Fibroblast of lung (primary cell): ENCODE results near the gene FGF2. TPM values are rescaled to one million over a fixed set of nuclear protein-coding genes. Genes with fewer than 3 reads are reported as not detected.
A peak's percentile ranks its signal among the peaks of the same experiment; 100 is the strongest.

ENCODE experiments used
- DNase-seq, 2 donors: peaks; one replicate each; pipeline versions ENCODE4 v3.0.0 to v3.0.0-alpha.2; 2010; ENCODE audit warnings: low read depth in 2 of 2
- H2AFZ ChIP-seq: 2 replicates; pipeline ENCODE4 v1.5.1; 2012; ENCODE audit warnings: low read length, control low read depth, inconsistent platforms
- H3K27ac ChIP-seq: 2 replicates; pipeline ENCODE4 v1.5.1; 2011; ENCODE audit warnings: low read length, control low read depth; ENCODE audit not compliant: insufficient read depth
- H3K27me3 ChIP-seq: 2 replicates; pipeline ENCODE4 v1.5.1; 2011; ENCODE audit warnings: mild to moderate bottlenecking, low read length; ENCODE audit not compliant: control insufficient read depth, insufficient read depth
- H3K36me3 ChIP-seq: 2 replicates; pipeline ENCODE4 v1.5.1; 2011; ENCODE audit warnings: low read length; ENCODE audit not compliant: control insufficient read depth, insufficient read depth
- H3K4me1 ChIP-seq: 2 replicates; pipeline ENCODE4 v1.5.1; 2011; ENCODE audit warnings: low read length; ENCODE audit not compliant: control insufficient read depth, insufficient read depth; ENCODE audit errors: extremely low read depth
- H3K4me2 ChIP-seq: 2 replicates; pipeline ENCODE4 v1.5.1; 2011; ENCODE audit warnings: low read length, control low read depth; ENCODE audit not compliant: insufficient read depth; ENCODE audit errors: extremely low read depth
- H3K4me3 ChIP-seq, 4 experiments: fragments of 200-600 bp in 1 of 4; sonication (generic) in 1 of 4; replicated peaks in 1 of 4; 2 replicates each; pipeline ENCODE4 v1.5.1; 2011 to 2016; ENCODE audit warnings: low read length in 4 of 4, low read depth in 3 of 4, mild to moderate bottlenecking in 3 of 4, control low read depth in 2 of 4, inconsistent platforms in 1 of 4, mixed read lengths in 1 of 4; ENCODE audit not compliant: insufficient read depth in 1 of 4; ENCODE audit errors: control extremely low read depth in 1 of 4
- H3K79me2 ChIP-seq: 2 replicates; pipeline ENCODE4 v1.5.1; 2012; ENCODE audit warnings: mild to moderate bottlenecking, low read length, inconsistent platforms; ENCODE audit not compliant: control insufficient read depth, insufficient read depth
- H3K9ac ChIP-seq: 2 replicates; pipeline ENCODE4 v1.5.1; 2011; ENCODE audit warnings: mild to moderate bottlenecking, low read length, control low read depth; ENCODE audit not compliant: insufficient read depth
- H3K9me3 ChIP-seq: 2 replicates; pipeline ENCODE4 v1.5.1; 2012; ENCODE audit warnings: low read depth, low read length; ENCODE audit not compliant: control insufficient read depth, insufficient read depth
- H4K20me1 ChIP-seq: 2 replicates; pipeline ENCODE4 v1.5.1; 2011; ENCODE audit warnings: low read length; ENCODE audit not compliant: control insufficient read depth, insufficient read depth; ENCODE audit errors: extremely low read depth
- EZH2 ChIP-seq: IDR thresholded peaks from 2 replicates; pipeline ENCODE4 v1.5.1; 2012; ENCODE audit warnings: low read length, control low read depth, mild to moderate bottlenecking; ENCODE audit errors: missing control alignments
- polyA plus RNA-seq, 2 donors: library from polyadenylated mRNA; depleted of rRNA in 1 of 2; stranded (reverse) in 1 of 2; unstranded in 1 of 2; fragments of >200 nt; gene quantifications; 2 replicates each; pipeline ENCODE4 v1.2.1, GENCODE V29; 2011 to 2012; ENCODE audit warnings: missing spikeins in 1 of 2
- total RNA-seq: library from RNA; depleted of rRNA; stranded (reverse); fragments of >200 nt; gene quantifications from 2 replicates; pipeline ENCODE4 v1.2.1, GENCODE V29; 2014
- TF ChIP-seq, protein P1 (sequence below), 2 donors: IDR thresholded peaks in 1 of 2; conservative IDR thresholded peaks in 1 of 2; 1 replicate in 1 of 2; 2 replicates in 1 of 2; pipeline ENCODE4 v1.5.1; 2011 to 2012; ENCODE audit warnings: low read length in 2 of 2, control low read depth in 1 of 2, inconsistent platforms in 1 of 2, low read depth in 1 of 2, mild to moderate bottlenecking in 1 of 2

FGF2 gene
- total and polyA plus RNA-seq, 2 donors (not counting 1 experiment from before 2014, with no cell fraction given), result 38.5 to 98.3 TPM

DNA sequence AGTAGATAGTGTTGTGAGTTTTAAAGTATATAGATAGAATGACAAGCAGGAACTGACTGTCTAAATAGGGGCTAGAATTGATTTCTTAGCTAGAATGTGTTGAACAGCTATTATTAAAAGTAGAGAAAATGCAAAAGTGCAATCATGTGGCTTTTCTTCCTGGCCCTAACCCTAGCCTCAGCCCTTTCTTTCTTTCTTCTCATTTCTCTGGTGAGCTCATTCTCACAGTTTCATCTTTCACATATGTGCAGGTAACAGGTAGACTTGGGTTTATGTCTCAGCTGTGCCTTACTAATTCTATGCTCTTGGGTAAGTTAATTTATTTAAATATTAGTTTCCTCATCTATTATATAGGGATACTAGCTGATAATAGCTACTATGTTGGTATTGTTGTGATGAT is 24.9 kb downstream of the FGF2 start:
- Histone ChIP-seq H3K36me3 (peaks cover 5% of the 10 kb centered on the region), H3K9ac (no peak overlapping the region), H3K4me2 (no peak overlapping the region), H3K9me3 (no peaks in the 10 kb centered on the region), H4K20me1 (no peaks in the 10 kb centered on the region), H3K4me1 (peaks cover 6% of the 10 kb centered on the region), H3K27ac (no peak overlapping the region), H3K4me3 (no peak overlapping the region), H3K27me3 (no peaks in the 10 kb centered on the region), H2AFZ (no peak overlapping the region), H3K79me2 (peaks cover 91% of the 10 kb centered on the region)
- no peak for TF ChIP-seq EZH2
- TF ChIP-seq, protein P1, sequence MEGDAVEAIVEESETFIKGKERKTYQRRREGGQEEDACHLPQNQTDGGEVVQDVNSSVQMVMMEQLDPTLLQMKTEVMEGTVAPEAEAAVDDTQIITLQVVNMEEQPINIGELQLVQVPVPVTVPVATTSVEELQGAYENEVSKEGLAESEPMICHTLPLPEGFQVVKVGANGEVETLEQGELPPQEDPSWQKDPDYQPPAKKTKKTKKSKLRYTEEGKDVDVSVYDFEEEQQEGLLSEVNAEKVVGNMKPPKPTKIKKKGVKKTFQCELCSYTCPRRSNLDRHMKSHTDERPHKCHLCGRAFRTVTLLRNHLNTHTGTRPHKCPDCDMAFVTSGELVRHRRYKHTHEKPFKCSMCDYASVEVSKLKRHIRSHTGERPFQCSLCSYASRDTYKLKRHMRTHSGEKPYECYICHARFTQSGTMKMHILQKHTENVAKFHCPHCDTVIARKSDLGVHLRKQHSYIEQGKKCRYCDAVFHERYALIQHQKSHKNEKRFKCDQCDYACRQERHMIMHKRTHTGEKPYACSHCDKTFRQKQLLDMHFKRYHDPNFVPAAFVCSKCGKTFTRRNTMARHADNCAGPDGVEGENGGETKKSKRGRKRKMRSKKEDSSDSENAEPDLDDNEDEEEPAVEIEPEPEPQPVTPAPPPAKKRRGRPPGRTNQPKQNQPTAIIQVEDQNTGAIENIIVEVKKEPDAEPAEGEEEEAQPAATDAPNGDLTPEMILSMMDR (conservative IDR thresholded peaks at IDR 0.05 in 1 of 2, IDR thresholded peaks at IDR 0.05 in 1 of 2; ENCODE audit: low read depth in 1 of 2, low read length in 2 of 2), result no peak
- DNase-seq, result no peak

GRCh38 chr4:122854447-122855352 is 28.1 kb downstream of the FGF2 start:
- Histone ChIP-seq H3K4me3 (peak overlapping the region in 2 of 4 experiments; percentile 0 to 42), H3K4me2 (peak overlapping the region; percentile 26), H3K4me1 (peaks cover 4% of the 10 kb centered on the region), H3K27ac (peak overlapping the region; percentile 23), H3K9ac (no peak overlapping the region), H3K27me3 (no peaks in the 10 kb centered on the region), H2AFZ (no peak overlapping the region), H3K79me2 (peaks cover 92% of the 10 kb centered on the region), H4K20me1 (no peaks in the 10 kb centered on the region), H3K36me3 (no peaks in the 10 kb centered on the region), H3K9me3 (no peaks in the 10 kb centered on the region)
- TF ChIP-seq, protein P1 (conservative IDR thresholded peaks at IDR 0.05 in 1 of 2, IDR thresholded peaks at IDR 0.05 in 1 of 2; ENCODE audit: low read depth in 1 of 2, low read length in 2 of 2), result no peak
- no peak for TF ChIP-seq EZH2
- DNase-seq, result peak; percentile 40 to 45

GRCh38 chr4:122855353-122855890 is 28.8 kb downstream of the FGF2 start:
- Histone ChIP-seq H2AFZ (no peak overlapping the region), H4K20me1 (no peaks in the 10 kb centered on the region), H3K9me3 (no peaks in the 10 kb centered on the region), H3K36me3 (no peaks in the 10 kb centered on the region), H3K27ac (no peak overlapping the region), H3K4me1 (peaks cover 4% of the 10 kb centered on the region), H3K4me3 (no peak overlapping the region), H3K27me3 (no peaks in the 10 kb centered on the region), H3K79me2 (peaks cover 91% of the 10 kb centered on the region), H3K4me2 (no peak overlapping the region), H3K9ac (no peak overlapping the region)
- no peak for DNase-seq
- TF ChIP-seq EZH2, result no peak
- TF ChIP-seq, protein P1 (conservative IDR thresholded peaks at IDR 0.05 in 1 of 2, IDR thresholded peaks at IDR 0.05 in 1 of 2; ENCODE audit: low read depth in 1 of 2, low read length in 2 of 2), result no peak
